HG03575 (cell line): Measurements from ENCODE around the gene HOXB9.

Experiments
- ATAC-seq: cut with Tn5 transposase; IDR thresholded peaks from one replicate; pipeline ENCODE4 v1.9.1; 2021; ENCODE audit not compliant: unreplicated experiment, insufficient number of reproducible peaks, low FRiP score; ENCODE audit errors: extremely low read depth

The HOXB9 gene

DNA sequence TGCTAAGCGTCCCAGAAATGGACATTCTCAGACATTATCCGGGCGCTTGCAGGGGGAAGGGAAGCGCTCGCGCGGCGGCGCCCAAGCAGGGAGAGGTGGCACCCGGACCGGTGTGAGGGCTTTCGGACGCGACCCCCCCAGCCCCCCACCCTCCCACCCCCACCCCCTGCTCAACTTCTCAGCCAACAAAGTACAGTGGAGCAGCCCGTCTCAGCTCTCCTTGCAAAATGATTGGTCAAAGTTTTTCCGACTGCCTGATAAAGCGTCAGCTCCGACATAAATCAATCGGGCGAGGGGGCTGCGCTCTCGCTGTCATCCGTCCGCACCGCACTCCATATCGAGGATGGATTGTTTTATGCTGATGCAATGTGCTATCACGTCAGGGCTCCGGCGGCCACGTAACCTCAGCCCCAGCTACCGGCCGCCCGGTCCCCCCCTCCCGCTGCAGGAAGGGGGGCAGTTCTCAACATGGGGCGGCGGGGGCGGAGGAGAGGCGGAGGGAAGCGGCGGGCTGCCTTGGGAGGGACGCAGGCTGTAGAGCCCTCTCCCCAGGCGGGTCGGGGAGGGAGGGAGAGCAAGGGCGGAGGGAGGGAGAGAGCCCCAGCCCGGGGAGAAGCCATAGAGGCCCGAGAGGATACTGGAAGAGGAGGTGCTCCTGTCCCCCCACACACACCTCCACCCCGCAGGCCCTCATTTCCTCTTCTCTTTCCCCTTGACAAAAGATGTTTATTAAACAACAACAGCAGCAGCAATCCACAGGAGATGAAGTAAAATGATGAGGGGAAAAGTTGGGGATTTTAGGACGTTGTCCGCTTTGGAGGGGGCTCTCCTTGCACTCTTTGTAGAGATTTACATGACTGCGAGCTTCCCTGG, at the start of gene HOXB9:
Gene HOXB9 (minus strand): TSS at position 114 of the 873 bp plus-strand sequence. CDS start 89 bp downstream, at position 25.
- no peak for ATAC-seq

DNA sequence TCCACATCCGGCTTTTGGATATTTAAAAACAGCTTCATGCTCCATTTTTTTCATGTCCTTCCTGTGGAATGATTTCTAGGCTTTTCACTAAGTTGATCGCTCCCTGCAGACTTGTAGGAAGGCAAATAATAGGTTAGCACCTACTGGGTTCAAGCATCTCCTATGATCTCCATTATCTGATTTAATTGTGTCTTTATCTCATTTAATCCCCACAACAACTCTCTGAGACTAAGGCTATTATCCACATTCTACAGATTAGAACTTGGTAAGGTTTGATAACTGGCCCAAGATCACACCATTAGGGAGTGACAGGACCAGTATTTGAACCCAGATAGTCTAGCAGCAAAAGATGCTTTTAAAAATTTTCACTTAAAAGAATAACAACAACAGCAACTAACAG, 46.2 kb upstream of the HOXB9 start:
- no peak for ATAC-seq

DNA sequence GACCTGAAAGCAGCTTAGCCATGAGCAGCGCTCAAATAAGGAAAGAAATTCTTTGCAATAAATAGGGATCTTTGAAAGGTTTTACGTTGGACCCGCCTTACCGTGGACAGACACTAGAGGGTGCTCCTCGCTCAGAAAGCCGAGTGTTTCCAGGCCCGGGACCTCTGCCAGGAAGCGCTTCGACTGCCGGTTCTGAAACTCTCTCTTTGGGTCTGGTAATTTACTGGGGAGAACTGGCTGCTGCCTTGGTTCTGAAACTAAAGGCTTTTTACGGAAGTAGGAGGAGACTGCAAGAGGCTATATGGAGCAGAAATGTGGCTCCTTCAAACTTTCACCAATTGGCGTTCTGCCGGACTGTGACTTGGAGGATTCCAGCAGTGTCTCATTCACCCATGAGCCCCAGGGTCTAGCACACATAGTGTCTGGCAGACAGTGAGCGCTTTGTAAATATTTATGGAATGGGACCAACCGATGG, 45.6 kb upstream of the HOXB9 start:
- no peak for ATAC-seq

DNA sequence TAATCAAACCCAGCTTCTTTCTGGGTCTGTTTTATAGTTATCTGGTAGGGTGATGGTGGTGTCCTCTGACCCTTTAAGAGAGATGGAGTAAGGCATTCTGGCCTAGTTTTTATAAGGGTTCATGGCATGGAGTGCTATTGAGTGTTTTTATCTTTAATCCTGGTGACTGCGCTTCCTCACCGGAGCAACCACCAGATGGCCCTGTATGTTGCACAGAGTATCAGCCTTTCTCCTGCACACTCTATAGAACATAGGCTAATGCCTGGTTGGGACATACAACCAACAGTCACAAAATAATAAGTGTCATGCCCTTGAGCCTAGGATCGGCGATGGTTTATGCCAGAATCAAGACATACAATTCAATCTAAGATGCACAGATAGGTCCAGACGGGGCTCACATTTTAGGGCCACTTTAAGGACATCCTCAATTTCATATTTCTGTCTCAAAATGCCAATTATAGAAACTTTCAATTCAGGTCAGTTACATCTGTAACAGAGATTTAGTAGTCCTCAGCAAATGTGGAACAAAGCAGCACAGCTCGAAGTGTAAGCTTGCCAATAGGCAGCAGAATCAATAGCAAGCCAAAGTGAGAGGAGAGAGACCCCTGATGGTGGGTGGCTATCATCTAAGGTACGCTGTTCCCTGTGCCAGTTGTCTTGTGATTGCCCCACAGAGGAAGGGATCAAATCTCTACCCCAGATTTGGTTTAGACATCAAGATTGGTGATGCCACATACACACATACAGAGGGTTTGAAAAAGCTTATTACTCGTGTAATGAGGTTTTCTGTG, 37.2 kb upstream of the HOXB9 start:
- ATAC-seq: no peak

DNA sequence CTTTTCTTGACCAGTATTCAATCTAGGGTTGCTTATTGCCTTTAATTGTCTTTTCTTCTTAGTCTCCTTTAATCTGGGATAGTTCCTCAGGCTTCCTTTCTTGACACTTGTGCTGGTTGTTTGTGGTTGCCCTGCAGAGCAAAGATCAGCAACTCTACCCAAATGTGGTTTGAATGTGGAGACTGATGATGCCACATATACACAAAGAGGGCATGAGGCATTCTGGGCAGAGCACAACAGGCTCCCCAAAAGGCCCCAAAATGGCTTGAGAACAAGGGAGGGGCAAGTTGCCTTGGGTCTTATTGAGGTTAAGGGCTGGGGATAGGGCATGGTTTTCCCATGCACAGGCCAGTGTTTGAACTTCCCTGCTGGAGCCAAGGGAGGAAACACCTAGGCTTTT, 29.8 kb upstream of the HOXB9 start:
- no peak for ATAC-seq

DNA sequence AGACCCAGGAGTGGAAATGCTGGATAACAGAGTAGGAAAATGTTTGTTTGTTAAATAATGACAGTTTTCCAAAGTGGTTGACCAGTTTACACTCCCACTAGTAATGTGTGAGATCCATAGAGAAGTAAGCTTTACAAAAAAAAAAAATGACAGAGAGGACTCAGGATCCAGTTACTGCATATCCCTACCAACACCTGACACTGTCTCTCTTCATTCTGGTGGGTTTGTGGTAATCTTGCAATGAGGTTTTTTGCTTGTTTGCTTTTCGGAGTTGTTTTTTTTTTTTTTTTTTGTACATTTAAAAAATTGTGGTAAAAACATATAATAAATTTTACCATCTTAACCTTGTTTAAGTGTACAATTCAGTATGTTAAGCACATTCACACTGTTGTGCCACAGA, 23.6 kb upstream of the HOXB9 start:
- ATAC-seq: no peak

DNA sequence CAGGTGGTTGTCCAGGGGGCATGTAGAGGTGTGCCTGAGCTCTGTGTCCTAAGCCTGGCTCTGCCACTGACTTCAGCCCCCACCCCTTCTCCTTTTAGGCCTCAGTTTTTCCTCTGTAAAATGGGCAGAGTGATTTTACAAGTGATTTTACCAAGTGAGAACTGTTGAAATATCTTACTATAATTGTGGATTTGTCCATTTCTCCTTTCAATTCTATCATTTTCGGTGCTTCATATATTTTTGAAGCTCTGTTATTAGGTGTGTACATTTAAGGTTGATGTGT, 21.7 kb upstream of the HOXB9 start:
- ATAC-seq: no peak

DNA sequence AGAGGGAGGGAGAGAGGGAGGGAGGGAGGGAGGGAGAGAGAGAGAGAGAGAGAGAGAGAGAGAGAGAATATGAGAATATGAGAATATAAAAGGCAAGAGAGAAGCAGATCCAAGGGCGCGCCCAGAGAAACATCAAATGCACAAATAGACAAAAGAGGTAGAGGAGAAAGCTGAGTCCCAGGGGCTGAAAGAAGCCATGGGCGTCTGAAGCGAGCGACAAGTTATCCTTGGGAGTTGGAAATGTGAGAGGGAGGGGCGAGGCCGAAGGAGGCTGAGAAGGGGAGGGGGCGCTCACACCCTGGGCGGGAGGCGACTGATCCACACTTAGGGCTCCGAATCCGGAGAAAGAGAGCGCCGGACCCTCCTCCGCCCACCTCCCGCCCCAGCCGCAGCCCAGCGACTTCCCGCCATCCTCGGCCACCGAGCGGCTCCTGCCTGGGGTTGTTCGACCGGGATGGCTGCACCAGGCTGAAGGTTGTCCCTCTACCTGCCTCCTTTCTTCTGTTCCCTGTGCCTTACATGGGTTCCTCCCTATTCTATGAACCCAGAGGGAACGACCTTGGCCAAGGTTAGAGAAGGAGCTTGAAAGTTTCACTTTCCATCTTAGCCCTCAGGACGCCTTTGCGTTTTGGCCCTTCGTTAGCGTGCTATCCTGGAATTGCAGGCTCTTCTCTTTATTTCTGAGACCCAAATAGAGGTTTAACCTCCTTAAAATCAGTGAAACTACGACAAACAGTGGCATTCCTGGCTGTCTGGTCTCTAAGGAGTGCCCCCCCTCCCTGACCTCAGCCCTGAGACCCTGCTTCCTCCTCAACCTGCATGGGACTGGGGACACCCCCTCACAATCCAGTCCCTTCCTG, 21.2 kb upstream of the HOXB9 start:
- no peak for ATAC-seq

DNA sequence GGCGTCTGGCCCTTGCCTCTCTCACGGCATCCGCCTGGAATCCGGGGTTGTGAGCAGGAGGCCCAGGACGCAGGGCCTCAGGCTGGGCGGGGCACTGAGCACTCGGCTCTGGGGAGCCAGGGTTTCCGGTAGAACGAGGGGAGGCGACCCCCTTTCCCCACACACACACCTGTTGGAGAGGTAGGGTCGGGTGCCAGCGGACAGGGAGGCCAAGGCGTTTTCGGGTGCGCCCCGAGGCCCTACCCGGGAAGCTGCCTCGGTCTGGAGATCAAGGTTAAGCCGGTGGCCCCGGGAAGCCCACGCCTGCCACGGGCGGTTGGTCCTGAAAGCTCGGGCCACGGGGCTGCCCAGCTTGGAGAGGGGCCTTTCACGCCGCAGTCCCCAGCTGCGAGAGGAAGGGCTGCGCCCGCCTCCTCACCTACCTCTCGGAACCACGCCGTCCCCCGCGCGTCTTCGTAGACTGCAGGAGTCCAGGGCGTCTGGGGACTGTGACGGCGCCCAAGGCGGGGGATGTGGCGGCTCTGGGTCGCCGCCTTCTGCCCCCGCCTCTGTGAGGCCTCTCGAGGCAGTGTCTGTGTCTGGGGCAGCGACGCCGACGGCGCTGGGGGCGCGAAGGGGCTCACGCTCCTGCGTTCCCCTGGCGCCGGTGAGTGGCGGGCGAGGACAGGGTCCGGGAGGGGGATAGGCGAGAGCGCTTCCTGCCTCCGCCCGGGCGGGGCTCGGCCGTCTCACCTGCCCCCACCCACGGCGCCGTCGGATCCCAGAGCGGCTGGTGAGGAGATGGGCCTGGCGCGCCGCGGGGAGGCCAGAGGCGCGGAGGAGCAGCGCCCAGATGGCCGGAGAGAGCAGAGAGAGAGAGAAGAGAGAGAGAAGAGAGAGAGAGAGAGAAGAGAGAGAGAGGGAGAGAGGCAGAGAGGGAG, 20.3 kb upstream of the HOXB9 start:
- ATAC-seq: no peak

DNA sequence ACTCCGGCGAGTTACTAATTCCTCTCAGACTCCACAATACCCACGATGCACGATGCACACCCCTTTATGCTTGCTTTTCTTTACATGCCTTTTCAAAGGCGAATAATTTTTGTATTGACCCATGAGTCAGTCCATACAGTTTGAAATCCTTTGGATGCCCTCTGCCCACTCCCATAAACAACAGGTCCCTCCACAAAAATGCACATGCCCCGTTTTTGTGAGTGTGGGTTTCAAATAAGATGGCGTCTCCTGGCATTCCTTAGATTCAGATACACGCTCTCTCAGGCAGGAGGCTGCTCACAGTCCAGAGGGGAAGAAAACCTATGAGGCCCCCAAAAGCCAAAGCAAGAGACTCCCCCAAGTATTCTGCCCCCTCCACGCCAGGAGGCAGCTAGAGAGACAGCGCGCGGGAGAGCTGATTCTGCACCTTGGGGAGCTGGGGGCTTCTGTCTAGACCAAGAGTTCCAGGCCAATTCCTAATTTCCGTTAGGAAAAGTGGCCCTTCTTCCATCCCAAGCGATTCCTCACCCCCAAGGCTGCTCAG, 19.6 kb upstream of the HOXB9 start:
- ATAC-seq: no peak

DNA sequence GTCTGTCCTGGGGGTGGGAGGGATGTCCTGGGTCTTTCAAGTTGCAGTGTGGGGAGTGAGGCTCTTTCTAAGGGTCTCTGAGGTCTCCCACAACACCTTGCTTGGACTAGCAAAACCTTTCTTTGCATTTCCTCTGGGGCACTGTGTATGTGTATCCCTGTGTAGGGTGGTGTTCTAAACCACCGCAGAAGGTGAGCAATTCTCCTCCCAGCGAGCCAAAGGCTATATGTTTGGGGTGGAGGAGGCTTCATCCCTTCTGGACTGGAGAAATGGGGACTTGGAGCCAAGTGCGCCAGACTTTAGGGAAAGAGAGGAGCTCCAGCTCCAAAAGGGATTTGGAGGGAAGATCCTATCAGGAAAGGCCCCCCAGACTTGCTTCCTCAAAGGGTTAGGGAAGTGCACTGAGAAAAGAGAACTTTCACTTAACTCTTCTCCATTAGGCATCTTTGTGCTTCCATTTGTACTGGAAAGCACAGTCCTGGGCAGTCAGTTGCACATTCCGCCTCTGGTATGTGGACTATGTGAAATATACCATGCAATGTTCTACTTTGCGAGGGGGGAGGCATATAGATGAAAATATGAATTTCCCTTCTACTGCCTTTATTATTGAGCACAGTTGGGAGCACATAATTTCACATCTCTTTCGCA, 18.9 kb upstream of the HOXB9 start:
- ATAC-seq: no peak

DNA sequence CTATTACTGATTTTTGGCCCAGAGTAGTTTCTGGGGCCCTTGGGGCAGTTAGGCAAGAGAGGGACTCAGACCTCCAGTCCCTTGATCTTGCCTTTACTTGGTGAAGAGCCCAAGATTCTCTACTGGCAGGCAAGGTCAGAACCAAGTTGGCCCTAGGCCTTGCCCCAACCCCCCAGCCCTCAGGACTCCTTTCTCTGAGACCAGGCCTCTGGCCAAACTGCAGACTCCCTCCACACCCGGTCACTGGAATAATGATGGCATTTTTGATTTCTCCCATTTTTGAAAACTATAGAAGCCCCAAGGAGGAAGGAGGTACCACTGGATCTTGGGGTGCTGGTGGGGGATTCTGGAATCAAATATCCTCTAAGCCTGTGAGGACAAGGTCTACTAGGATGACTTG, 18.0 kb upstream of the HOXB9 start:
- ATAC-seq: no peak

DNA sequence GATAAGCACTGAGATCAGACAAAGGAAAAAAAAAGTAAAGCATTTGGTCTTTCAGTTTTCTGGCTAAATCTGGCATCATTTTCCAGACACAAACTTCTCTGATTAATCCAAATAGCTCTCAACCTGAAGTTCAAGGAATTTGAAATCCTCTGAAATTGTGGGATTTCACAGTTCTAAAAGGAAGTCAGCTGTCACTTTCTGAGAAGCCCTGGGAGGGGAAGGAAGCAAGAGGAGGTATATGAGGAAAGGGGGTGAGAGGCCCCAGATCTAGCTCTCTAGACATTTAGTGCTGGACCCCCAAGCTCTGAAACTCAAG, 17.5 kb upstream of the HOXB9 start:
- ATAC-seq: no peak

DNA sequence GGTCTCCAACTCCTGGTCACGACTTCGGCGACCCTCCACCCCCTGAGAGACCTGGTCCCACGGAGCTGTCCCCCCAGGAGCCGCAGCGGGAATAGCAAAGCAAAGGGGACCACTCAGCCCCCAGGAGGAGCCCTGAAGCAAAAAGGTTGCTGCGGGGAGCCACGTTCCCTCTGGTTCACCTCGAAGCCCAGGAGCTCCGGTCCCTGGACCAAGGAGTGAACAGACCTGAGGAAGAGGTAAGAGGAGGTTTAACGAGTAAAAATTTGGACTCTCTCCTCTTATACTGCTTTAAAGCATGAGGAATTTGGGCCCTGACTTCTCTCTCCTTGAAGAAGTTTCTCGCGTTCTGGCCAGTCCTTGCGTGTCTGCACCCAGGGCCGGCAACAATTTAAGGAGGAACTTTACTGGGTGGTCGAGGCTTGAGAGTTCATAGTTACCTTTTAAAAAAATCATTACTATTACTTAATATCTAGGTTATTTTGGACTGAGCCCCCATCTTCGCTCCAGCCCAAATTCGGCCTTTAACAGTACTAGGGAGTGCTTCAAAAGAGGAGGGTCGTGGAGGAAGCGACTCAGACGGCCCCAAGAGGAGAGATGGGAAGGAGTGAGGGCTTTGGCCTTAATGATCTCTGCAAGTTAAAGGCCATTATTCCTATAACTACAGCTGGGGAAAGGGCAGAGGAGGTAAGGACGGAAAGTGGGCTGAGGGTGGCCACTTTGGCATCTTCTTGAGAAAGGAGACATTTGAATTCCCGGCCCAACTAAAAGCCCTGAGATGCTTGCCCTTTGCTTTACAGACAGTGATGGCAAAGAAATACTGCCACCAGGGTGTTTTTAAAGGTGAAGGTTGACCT, 16.9 kb upstream of the HOXB9 start:
- no peak for ATAC-seq

DNA sequence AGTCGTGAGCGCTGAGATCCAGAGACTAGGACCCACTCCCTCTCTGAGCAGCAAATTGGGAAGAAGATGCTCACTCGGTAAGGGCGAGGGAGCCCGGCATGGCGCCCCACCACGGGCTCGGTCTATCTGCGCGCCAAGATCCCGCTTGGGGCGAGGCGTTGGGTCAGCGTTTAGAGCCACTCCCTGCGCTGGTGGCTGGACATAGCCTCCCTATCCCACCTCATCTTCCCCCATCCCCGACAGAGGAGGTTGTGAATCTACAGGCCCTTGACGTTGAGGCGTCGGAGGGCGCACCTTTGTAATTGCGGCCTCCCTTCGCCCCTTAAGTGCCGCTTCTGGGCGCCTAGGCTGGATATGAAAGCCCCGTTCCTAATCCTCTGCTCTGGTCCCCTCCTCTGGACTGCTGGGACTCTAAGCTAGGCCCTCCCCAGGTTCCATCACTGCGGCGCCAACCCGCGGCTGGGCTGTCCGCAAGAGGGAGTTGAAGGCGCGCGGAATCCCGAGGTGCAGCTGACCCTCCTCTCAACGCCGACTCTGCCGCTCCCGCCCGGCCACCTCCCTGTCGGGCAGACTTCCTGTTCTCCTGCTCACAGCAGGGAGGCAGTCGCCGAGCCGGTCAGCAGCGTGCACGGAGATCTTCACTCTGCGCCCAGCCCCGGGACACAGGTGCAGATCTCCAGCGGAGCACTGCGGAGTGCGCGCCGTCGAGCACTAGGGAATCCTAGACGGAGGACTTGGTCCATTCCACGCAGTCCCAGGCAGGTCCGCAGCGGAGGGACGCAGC, 16.1 kb upstream of the HOXB9 start:
- ATAC-seq: no peak

DNA sequence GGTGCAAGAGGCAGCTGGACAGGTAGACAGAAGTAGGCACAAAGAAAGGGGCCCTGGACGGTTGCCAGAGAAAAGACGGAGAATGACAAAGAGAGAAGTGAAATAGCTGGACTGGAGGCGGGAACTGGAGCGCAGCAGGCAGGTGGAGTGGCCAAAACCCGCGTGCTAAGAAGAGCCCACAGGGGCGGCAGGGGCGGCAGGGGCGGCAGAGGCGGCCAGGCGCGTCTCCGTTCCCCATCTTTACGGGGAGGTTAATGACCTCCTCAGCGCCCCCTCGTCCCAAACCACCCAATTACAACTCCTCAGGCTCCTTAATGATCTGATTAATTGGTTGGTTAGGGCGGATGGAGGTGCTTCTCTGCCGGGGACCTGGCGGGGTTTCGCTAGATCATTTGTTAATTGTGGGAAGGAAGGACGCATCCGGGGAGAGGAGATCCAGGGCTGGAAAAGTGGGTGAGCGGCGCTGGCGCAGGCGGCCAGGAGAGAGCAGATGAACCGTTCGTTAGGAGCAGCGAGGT, 15.4 kb upstream of the HOXB9 start:
- no peak for ATAC-seq
